Spleen (tissue), 7 donors: ENCODE results near the gene SERPINH1.

Experiments
- POLR2A ChIP-seq, 3 donors: fragments of 450-650 bp; IDR thresholded peaks; one replicate each; pipeline ENCODE4 v1.5.1; 2017; ENCODE audit warnings: antibody characterized with exemption in 3 of 3, mild to moderate bottlenecking in 1 of 3
- TF ChIP-seq, protein P1 (sequence below), 11 experiments: fragments of 200-600 bp in 7 of 11; fragments of 450-650 bp in 4 of 11; sonication (generic) in 4 of 11; IDR thresholded peaks in 8 of 11; conservative IDR thresholded peaks in 3 of 11; 1 replicate in 7 of 11; 2 replicates in 4 of 11; pipeline versions ENCODE4 v1.4.0 to v1.8.0; 2016 to 2021; ENCODE audit warnings: antibody characterized with exemption in 11 of 11, inconsistent platforms in 4 of 11, mild to moderate bottlenecking in 1 of 11
- donor health status: DM: no; HTN: no; CAD: no; lungs with moderate emphysema.
- donor health status: DM: no; HTN: no; CAD: no.
- donor health status: DM: no; HTN: no; CAD: no.

DNA sequence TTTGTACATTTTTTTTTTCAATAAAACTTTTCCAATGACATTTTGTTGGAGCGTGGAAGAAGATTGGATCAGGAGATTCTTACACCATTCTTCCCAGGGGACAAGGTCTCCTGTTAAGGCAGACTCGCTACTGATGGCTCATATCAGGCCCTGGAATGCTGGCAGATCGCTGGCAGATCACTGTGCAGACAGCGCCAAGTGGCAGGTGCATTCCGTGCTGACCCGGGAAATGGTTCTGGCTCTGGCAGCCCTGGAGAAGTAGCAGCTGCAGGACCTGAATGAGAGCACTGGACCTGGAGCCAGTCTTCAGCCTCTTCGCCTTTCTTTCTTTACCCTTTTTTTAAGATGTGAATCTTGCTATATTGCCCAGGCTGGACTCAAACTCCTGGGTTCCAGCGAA, 10.7 kb downstream of the SERPINH1 start:
- TF ChIP-seq, protein P1, sequence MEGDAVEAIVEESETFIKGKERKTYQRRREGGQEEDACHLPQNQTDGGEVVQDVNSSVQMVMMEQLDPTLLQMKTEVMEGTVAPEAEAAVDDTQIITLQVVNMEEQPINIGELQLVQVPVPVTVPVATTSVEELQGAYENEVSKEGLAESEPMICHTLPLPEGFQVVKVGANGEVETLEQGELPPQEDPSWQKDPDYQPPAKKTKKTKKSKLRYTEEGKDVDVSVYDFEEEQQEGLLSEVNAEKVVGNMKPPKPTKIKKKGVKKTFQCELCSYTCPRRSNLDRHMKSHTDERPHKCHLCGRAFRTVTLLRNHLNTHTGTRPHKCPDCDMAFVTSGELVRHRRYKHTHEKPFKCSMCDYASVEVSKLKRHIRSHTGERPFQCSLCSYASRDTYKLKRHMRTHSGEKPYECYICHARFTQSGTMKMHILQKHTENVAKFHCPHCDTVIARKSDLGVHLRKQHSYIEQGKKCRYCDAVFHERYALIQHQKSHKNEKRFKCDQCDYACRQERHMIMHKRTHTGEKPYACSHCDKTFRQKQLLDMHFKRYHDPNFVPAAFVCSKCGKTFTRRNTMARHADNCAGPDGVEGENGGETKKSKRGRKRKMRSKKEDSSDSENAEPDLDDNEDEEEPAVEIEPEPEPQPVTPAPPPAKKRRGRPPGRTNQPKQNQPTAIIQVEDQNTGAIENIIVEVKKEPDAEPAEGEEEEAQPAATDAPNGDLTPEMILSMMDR (IDR thresholded peaks at IDR 0.05 in 8 of 11, conservative IDR thresholded peaks at IDR 0.05 in 3 of 11), result no peak
- no peak for TF ChIP-seq POLR2A (IDR thresholded peaks at IDR 0.05)
